Measurements from ENCODE around the gene GPX1.
A peak's percentile ranks its signal among the peaks of the same experiment; 100 is the strongest.
"Not testable (repeated sequence)": the region's sequence is repeated elsewhere in the genome, so short reads cannot be mapped to it uniquely, and the experiment has no call there.

GPX1 gene

DNA sequence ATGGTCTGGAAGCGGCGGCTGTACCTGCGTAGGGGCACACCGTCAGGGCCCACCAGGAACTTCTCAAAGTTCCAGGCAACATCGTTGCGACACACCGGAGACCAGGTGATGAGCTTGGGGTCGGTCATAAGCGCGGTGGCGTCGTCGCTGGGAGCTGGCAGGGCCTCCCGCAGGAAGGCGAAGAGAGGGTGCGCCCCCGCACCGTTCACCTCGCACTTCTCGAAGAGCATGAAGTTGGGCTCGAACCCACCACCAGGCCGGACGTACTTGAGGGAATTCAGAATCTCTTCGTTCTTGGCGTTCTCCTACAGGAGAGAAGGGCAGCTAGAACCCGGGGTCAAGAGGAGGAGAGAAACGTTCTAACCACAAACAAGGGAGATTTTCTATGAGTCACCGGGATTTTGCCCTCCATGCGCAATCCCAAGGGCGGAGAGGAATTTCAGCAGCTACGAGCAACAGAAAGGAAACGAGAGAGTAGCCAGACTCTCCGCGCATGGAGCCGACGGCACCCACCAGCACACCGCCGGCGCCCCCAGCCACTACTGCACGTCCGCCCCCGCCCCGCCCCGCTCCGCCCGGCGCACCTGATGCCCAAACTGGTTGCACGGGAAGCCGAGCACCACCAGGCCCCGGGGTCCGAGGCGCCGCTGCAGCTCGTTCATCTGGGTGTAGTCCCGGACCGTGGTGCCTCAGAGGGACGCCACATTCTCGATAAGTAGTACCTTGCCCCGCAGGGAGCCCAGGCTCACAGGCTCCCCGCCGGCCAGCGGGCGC, 523 bp downstream of the GPX1 start:
- not testable (repeated sequence) for DNase-seq

GRCh38 chr3:49357095-49357442, 1.1 kb downstream of the GPX1 start:
- DNase-seq: not testable (repeated sequence)

- no peak for DNase-seq
These were observed 5.2 kb downstream of the GPX1 start for GRCh38 chr3:49352890-49353421.

GRCh38 chr3:49352281-49352680, 5.9 kb downstream of the GPX1 start:
- no peak for DNase-seq

- DNase-seq: no peak
These were observed 6.6 kb downstream of the GPX1 start for GRCh38 chr3:49351521-49352011.

GRCh38 chr3:49349348-49350114, 8.6 kb downstream of the GPX1 start:
- no peak for DNase-seq

- not testable (repeated sequence) for DNase-seq
These were observed 9.8 kb downstream of the GPX1 start for GRCh38 chr3:49348361-49348760.

GRCh38 chr3:49346797-49347251, 11.3 kb downstream of the GPX1 start:
- DNase-seq: no peak

- no peak for DNase-seq
These were observed 15.0 kb downstream of the GPX1 start for GRCh38 chr3:49343163-49343562.

- DNase-seq: no peak
These were observed 16.2 kb downstream of the GPX1 start for GRCh38 chr3:49341996-49342395.

- peak; percentile 77 to 83 for DNase-seq
These were observed 18.0 kb downstream of the GPX1 start, which contains the start of gene USP4 for GRCh38 chr3:49339941-49340800. Gene USP4 (minus strand): TSS chr3:49340053. CDS start chr3:49340024, 29 bp downstream.

DNA sequence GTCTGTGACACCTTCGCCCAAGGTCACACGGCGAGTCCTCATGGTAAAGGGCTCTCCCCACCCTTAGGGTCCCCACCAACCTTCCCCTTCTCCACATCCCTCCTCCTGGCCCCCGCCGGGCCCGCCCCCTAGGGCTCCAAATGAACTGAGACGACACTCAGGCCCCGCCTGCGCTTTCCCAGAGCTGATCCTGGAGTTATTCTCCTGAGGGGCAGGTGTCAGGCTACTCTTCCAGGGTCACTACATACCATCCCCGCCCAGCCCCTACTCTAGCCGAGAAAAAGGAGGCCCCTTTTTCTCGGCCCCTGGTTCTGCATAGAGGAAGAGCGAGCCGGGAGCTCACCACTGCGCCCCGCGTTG, 18.6 kb downstream of the GPX1 start:
- DNase-seq: no peak

DNA sequence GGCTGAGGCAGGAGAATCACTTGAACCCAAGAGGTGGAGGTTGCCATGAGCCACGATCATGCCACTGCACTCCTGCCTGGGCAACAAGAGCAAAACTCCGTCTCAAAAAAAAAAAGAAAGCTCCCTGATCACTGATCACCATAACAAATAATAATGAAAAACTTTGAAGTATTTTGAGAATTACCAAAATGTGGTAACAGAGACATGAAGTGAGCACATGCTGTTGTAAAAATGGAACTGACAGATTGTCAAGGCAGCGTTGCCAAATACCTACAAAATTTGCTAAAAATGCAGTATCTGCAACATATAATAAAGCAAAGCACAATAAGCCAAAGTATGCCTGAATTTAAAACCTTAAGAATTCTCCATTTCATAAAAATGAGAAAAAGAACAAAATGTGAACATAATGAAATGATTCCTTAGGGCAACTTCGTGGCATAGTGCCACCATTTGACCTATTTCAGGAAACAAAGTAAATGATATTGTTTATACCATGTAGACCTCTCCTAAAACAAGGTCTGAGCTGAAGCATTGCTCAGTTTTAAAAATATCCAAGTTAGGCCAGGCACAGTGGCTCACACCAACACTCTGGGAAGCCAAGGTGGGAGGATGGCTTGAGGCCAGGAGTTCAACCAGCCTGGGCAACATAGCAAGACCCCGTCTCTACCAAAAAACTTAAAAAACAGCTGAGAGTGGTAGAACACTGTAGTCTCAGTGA, 24.1 kb downstream of the GPX1 start:
- DNase-seq: no peak

DNA sequence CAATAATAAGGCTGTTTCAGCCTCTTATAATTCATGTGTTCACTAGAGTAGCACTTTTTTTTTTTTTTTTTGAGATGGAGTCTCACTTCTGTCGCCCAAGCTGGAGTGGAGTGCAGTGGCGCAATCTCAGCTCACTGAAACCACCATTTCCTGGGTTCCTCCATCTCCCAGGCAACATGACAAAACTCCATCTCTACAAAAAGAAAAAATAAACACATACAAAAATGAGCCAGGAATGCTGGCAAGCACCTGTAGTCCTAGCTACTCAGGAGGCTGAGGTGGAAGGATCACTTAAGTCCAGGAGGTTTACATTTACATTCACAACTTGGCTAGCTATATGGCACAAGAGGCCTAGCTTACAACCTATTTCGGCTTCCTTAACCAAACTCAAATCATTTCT, 25.1 kb downstream of the GPX1 start:
- no peak for DNase-seq

GRCh38 chr3:49329186-49329585, 29.0 kb downstream of the GPX1 start:
- no peak for DNase-seq

DNA sequence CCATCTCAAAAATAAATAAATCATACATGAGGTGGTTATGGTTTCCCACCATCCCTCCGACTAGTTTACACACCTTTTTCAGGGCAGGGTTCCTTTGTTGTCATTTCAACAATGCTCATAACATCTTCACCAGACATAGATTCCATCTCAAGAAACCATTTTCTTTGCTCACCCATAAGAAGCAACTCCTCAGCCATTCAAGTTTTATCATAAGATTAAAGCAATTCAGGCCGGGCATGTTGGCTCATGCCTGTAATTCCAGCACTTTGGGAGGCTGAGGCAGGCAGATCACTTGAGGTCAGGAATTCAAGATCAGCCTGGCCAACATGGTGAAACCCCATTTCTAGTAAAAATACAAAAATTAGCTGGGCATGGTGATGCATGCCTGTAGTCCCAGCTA, 29.8 kb downstream of the GPX1 start:
- not testable (repeated sequence) for DNase-seq

DNA sequence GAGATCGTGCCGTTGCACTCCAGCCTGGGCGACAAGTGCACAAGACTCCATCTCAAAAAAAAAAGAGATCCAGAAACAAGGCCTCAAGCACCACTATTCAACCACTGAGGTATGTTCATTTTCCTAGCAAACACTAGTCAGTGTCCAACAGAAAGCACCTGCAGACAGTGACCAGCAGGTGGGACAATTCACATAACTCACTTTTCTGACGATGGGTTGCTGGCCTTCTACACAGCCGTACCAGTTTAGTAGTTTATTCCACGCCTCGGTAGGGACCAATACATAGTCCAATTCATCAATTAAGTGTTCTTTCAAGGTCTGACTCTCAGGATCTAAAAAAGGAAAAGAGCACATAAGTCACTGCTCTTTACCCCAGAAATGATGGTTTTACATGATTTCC, 30.7 kb downstream of the GPX1 start:
- no peak for DNase-seq

- DNase-seq: no peak
These were observed 33.4 kb downstream of the GPX1 start for GRCh38 chr3:49324768-49325167.

DNA sequence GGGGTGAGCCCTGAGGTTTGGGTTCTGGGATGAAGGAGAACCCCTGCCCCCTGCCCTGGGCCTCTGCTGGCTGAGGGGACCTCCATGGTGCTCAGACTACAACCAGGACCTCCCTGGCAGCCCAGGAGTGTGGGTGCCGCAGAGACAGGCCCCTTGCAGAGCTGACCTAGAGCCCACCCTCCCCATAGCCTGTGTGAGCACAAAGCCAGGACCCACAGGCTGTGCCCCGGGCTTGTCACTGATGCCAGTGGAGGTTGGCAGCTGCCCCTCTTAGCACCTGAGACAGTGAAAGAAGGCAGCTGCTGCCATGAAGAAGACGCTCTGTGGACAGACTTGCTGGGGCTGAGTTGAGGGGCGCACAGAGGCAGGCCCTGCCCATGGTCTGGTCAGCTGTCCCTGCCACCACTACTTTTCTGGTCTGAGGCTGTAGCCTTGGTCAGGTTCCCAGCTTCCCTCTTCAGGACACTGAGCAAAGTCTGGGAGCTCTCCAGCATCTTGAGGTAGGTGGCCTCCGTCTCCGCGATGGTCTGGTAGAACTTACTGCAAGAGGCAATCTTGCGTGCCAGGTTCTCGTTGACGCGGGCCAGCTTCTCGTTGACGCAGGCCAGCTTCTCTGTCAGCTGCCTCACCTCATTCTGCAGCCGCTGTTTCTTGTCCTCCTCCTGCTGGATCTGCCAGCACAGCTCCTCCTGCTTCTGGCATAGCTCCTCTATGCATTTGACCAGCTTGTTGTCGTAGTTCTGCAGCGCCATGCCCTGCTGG, 41.3 kb downstream of the GPX1 start:
- DNase-seq: no peak

DNA sequence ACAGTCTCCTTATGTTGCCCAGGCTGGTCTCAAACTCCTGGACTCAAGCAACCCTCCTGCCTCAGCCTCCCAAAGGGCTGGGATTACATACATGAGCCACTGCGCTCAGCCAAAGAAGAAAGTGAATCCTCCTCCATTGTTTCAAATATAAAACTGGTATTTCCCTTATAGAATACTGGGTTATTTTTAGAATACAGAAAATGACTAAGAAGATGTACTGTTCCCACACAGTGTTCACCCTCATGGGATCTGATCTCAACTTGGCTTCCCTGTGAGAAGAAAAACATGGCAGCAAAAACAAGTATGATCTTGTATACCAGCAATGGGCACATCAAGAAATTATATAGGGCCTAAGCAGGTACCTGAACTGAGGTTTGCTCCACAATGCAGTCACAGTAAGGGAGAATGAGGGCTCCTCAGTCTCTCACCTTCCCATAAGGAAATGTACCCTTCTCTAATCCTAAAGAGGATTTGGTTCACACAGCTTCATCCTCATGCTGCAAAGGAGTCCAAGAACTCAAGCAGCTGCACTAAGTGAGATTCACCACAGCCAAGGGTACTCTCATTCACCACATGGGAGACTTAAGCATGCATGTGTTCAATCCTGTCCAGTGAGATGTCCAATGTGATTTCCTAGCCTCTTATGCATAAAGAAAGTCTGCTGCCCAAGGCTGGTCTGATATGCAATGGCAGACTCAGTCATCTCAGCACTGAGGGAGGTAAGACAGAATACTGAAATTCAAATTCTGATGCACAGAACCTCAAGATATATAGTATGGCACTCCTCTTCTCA, 44.1 kb downstream of the GPX1 start:
- DNase-seq: no peak

DNA sequence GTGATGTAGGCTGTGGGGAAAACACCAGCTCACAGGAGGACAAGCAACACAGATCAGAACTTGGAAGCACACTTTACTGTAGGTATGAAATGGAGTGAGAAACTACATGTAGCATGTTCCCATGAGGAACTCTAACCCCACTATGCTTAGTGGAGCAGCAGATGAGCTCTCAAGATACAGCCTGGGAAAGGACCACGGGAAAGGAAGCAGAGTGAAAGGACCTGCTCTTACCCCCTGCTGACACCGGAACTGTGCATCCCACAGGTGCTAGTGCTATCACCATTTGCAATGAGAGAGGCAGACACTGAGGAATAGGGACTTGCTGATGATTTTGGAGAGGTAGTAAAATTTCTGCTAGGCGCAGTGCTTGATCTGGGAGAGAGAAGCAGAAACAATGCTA, 46.9 kb downstream of the GPX1 start:
- DNase-seq: no peak

Measured in NCI-H1930 (cell line).